ENCODE data around the gene ITGB3BP. TPM values are rescaled to one million over a fixed set of nuclear protein-coding genes. Genes with fewer than 3 reads are reported as not detected.

ITGB3BP gene
- total RNA-seq, 4 donors from 2014 or later = 7.0 to 11.7 (median 8.9) TPM

DNA sequence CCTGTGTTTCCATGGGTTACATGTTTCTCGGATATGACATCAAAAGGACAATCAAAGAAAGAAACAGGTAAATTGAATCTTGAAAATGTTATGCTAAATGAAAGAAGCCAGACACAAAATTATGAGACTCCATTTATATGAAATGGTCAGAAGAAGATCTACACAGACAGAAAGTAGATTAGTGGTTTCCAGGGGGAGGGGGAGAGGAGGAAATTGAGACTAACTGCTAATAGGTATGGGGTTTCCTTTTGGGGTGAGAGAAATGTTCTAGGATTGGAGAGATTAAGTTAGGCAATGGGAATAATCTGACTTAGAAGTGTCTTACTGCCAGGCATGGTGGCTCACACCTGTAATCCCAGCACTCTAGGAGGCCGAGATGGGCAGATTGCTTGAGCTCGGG, 21.8 kb downstream of the ITGB3BP start:
- TF ChIP-seq POLR2A (IDR thresholded peaks at IDR 0.05) = no peak
- TF ChIP-seq CTCF (IDR thresholded peaks at IDR 0.05) = no peak
- 88 to 94% methylated on average over 3 of the region's 3 CpGs for WGBS, 2 donors
- intact Hi-C loops (cut with DNase I; ENCODE audit: low total_unique reads) = no loop called here
- H3K4me3 ChIP-seq (ENCODE audit: low read depth, poor library complexity, severe bottlenecking) = no peak overlapping the region
- no peak for DNase-seq (ENCODE audit: low spot score in 2 of 2)

DNA sequence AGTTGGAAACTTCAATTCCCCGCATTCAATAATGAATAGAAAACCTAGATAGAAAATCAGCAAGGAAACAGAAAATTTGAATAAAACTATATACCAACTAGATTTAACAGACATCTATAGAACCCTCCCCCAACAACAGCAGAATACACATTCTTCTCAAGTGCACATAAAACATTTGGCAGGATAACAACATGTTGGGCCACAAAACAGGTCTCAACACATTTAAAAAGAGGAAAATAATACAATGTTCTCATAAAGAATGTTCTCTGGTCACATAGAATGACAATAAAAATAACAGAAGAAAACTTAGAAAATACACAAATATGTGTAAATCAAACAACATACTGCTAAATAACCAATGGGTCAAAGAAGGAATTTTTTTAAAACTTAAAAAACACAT, 24.9 kb downstream of the ITGB3BP start:
- H3K4me3 ChIP-seq (ENCODE audit: low read depth, poor library complexity, severe bottlenecking) = no peak overlapping the region
- no peak for TF ChIP-seq CTCF (IDR thresholded peaks at IDR 0.05)
- no peak for TF ChIP-seq POLR2A (IDR thresholded peaks at IDR 0.05)
- DNase-seq (ENCODE audit: low spot score in 2 of 2) = no peak
- WGBS, 2 donors = 92 to 100% methylated on average over 1 of the region's 1 CpG
- intact Hi-C loops (cut with DNase I; ENCODE audit: low total_unique reads) = no loop called here

DNA sequence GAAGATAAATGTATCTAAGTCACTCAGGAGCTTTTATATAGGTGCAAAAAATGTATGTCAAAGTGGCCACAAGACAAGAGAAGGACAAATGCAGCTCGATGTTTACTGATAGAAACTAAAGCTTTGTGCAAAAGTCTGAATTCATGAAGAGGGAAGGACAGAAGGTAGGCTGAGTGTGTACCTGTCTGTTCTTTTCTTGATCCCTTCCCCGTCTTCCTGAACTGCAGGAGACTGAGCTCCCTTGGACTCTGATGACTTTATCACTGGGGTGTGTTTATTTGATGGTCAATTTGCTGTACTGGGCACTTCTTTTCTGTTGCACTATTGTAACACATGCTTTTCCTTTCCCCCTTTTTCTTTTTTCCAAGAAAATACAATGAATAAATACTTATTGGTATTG, 25.4 kb downstream of the ITGB3BP start:
- TF ChIP-seq CTCF (IDR thresholded peaks at IDR 0.05) (no peak), POLR2A (IDR thresholded peaks at IDR 0.05) (no peak)
- WGBS, 2 donors = 91 to 98% methylated on average over 2 of the region's 2 CpGs
- no peak overlapping the region for H3K4me3 ChIP-seq (ENCODE audit: low read depth, poor library complexity, severe bottlenecking)
- no peak for DNase-seq (ENCODE audit: low spot score in 2 of 2)
- intact Hi-C loops (cut with DNase I; ENCODE audit: low total_unique reads) = no loop called here

GRCh38 chr1:63487336-63488065, 35.5 kb downstream of the ITGB3BP start:
- 87 to 90% methylated on average over 8 of the region's 8 CpGs for WGBS, 2 donors
- TF ChIP-seq POLR2A (IDR thresholded peaks at IDR 0.05) (no peak), CTCF (IDR thresholded peaks at IDR 0.05) (no peak)
- intact Hi-C loops (cut with DNase I; ENCODE audit: low total_unique reads) = no loop called here
- no peak for DNase-seq (ENCODE audit: low spot score in 2 of 2)
- H3K4me3 ChIP-seq (ENCODE audit: low read depth, poor library complexity, severe bottlenecking) = no peak overlapping the region

DNA sequence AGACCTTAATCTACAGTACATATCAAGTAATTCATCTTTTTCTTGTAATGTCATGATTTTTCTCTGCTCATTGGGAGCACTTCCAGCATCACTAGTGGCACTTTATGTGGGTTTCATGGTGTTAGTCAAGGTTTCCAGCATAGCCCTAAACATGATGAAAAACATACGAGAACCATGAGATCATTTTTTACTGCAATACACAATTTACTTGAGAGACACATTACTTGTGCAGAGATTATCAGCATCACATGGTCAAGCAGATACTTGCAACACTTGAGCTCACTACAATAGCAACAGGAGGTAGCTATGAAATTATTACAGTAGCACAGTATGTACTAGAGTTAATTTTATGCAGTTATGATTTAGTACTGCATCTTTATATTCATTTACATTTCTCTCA, 36.4 kb downstream of the ITGB3BP start:
- WGBS, 2 donors = 84 to 86% methylated on average over 1 of the region's 1 CpG
- H3K4me3 ChIP-seq (ENCODE audit: low read depth, poor library complexity, severe bottlenecking) = no peak overlapping the region
- no peak for DNase-seq (ENCODE audit: low spot score in 2 of 2)
- intact Hi-C loops (cut with DNase I; ENCODE audit: low total_unique reads) = no loop called here
- TF ChIP-seq POLR2A (IDR thresholded peaks at IDR 0.05) = no peak
- no peak for TF ChIP-seq CTCF (IDR thresholded peaks at IDR 0.05)

DNA sequence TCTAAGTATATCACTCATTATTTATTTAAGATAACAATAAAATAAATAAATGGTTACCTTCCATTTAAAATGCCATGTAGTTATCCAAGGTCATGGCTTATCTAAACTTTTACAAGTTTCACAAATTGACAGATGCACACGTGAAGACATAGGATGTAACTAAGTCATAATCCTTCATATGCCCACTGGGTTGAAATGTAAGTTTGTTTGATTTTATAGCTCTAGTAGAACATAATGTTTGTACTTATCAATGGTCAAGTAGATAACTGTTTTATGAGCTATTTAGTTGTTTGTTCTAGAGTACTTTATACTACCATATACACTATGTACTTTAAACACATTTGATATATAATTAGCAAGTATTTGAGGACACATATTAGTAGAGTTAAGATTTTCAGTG, 43.0 kb downstream of the ITGB3BP start:
- no peak for DNase-seq (ENCODE audit: low spot score in 2 of 2)
- WGBS, 2 donors = 89 to 93% methylated on average over 1 of the region's 1 CpG
- no peak overlapping the region for H3K4me3 ChIP-seq (ENCODE audit: low read depth, poor library complexity, severe bottlenecking)
- intact Hi-C loops (cut with DNase I; ENCODE audit: low total_unique reads) = no loop called here
- TF ChIP-seq CTCF (IDR thresholded peaks at IDR 0.05) = no peak
- TF ChIP-seq POLR2A (IDR thresholded peaks at IDR 0.05) = no peak
